Psoas muscle (tissue), 8 donors: ENCODE data around the gene MYBPH. TPM values are rescaled to one million over a fixed set of nuclear protein-coding genes. Genes with fewer than 3 reads are reported as not detected.

ENCODE experiments used
- ATAC-seq, 4 donors: fragments of 200-7000 bp; cut with Tn5 transposase; one replicate each; pipeline ENCODE4 v1.9.1; 2020; ENCODE audit warnings: moderate library complexity in 3 of 4, mild to moderate bottlenecking in 2 of 4
- DNase-seq, 2 donors: peaks; one replicate each; pipeline ENCODE4 v3.0.0-alpha.2; 2020
- H3K27ac ChIP-seq: fragments of 200-600 bp; one replicate; pipeline ENCODE4 v1.8.0; 2022
- H3K27me3 ChIP-seq, 3 donors: fragments of 200-600 bp in 1 of 3; one replicate each; pipeline versions ENCODE4 v1.6.1 to v1.8.0; 2013 to 2022; ENCODE audit warnings: low read length in 2 of 3, mild to moderate bottlenecking in 2 of 3, moderate library complexity in 1 of 3; ENCODE audit not compliant: insufficient read depth in 3 of 3
- H3K36me3 ChIP-seq, 2 donors: fragments of 200-600 bp in 1 of 2; one replicate each; pipeline versions ENCODE4 v1.6.1 to v1.8.0; 2013 to 2022; ENCODE audit warnings: low read depth in 1 of 2, mild to moderate bottlenecking in 1 of 2, moderate library complexity in 1 of 2; ENCODE audit not compliant: insufficient read depth in 1 of 2
- H3K4me1 ChIP-seq: fragments of 200-600 bp; one replicate; pipeline ENCODE4 v1.8.0; 2022
- H3K4me3 ChIP-seq: fragments of 200-600 bp; one replicate; pipeline ENCODE4 v1.8.0; 2022; ENCODE audit warnings: mild to moderate bottlenecking
- H3K9me3 ChIP-seq: fragments of 200-600 bp; one replicate; pipeline ENCODE4 v1.8.0; 2022
- CTCF ChIP-seq: fragments of 200-600 bp; IDR thresholded peaks from one replicate; pipeline ENCODE4 v1.8.0; 2022; ENCODE audit warnings: antibody characterized with exemption
- WGBS, 3 donors: extraction: QIAGEN DNeasy Blood & Tissue Kit; methylation state at CpG; one replicate each; pipeline versions ENCODE4 v1.1.6 to v1.1.7; 2013; 5-methylcytosine and 5-hydroxymethylcytosine counted together
- intact Hi-C, 2 donors: fragments of 100-400 bp; cut with DNase I; formaldehyde crosslinking; loops; one replicate each; pipeline versions ENCODE4 v1.11.0 to v1.14.2; 2022
- polyA plus RNA-seq, 3 donors: library from polyadenylated mRNA; stranded (reverse); fragments of 200-250 nt; gene quantifications; one replicate each; pipeline ENCODE4 v1.2.3, GENCODE V29; 2013
- total RNA-seq, 4 donors: library from RNA; stranded (reverse); fragmentation: NEBNext Ultra II Directional in 2 of 4; extraction: Animal tissue kit (Norgen Biotek cat#: 25700) in 2 of 4; gene quantifications; one replicate each; pipeline versions ENCODE4 v1.2.1 to v1.2.4, GENCODE V29; 2021 to 2023
- donor health status: healthy with polysubstance abuse.
- donor health status: DM: no; HTN: no; CAD: no; lungs with moderate emphysema.
- donor health status: Bipolar disorder and iron deficiency.
- donor health status: healthy.
- donor health status: DM: yes; HTN: yes; CAD: no.
- donor health status: DM: no; HTN: no; CAD: no.
- donor health status: DM: no; HTN: no; CAD: no.
- donor health status: DM: yes; HTN: yes; CAD: no.

The MYBPH gene
- total and polyA plus RNA-seq, 7 donors = 18.0 to 882 (median 39.1) TPM

- H3K27me3 ChIP-seq = peaks cover 0 to 4% (median 0%) of the 10 kb centered on the region in 3 donors
- H3K27ac ChIP-seq = no peak overlapping the region
- 80 to 91% (median 86%) methylated on average over 1 of the region's 1 CpG for WGBS, 3 donors
- no peak overlapping the region for H3K4me3 ChIP-seq
- intact Hi-C loops = loop anchor here in 1 of 2 donors (10.0 kb wide), 1 partner anchor 921 kb away; no protein-coding TSS in a partner anchor
- no peak for TF ChIP-seq CTCF
- no peaks in the 10 kb centered on the region for H3K9me3 ChIP-seq
- H3K36me3 ChIP-seq = no peaks in the 10 kb centered on the region
- DNase-seq (no peak), ATAC-seq (no peak)
- no peaks in the 10 kb centered on the region for H3K4me1 ChIP-seq
Measured at GRCh38 chr1:203156280-203156679, 19.3 kb downstream of the MYBPH start.

- H3K4me1 ChIP-seq = no peaks in the 10 kb centered on the region
- intact Hi-C loops = loop anchor here in 1 of 2 donors (10.0 kb wide), 1 partner anchor 919 kb away; no protein-coding TSS in a partner anchor
- no peaks in the 10 kb centered on the region for H3K9me3 ChIP-seq
- no peak for TF ChIP-seq CTCF
- 74 to 84% (median 79%) methylated on average over 13 of the region's 13 CpGs for WGBS, 3 donors
- no peak overlapping the region for H3K27ac ChIP-seq
- H3K36me3 ChIP-seq = no peaks in the 10 kb centered on the region
- ATAC-seq (no peak), DNase-seq (no peak)
- no peak overlapping the region for H3K4me3 ChIP-seq
- peaks cover 0 to 4% (median 0%) of the 10 kb centered on the region in 3 donors for H3K27me3 ChIP-seq
Measured at GRCh38 chr1:203153989-203154821, 21.4 kb downstream of the MYBPH start.

GRCh38 chr1:203153051-203153988, 22.3 kb downstream of the MYBPH start:
- 77 to 85% (median 77%) methylated on average over 9 of the region's 9 CpGs for WGBS, 3 donors
- TF ChIP-seq CTCF = no peak
- intact Hi-C loops = loop anchor here in 1 of 2 donors (10.0 kb wide), 1 partner anchor 919 kb away; no protein-coding TSS in a partner anchor
- Histone ChIP-seq H3K27ac (no peak overlapping the region), H3K27me3 (peaks cover 0 to 4% (median 0%) of the 10 kb centered on the region in 3 donors), H3K9me3 (no peaks in the 10 kb centered on the region), H3K4me1 (no peaks in the 10 kb centered on the region), H3K4me3 (no peak overlapping the region), H3K36me3 (no peaks in the 10 kb centered on the region)
- ATAC-seq (no peak), DNase-seq (no peak)

GRCh38 chr1:203152158-203153034, 23.2 kb downstream of the MYBPH start:
- intact Hi-C loops = loop anchor here in 1 of 2 donors (10.0 kb wide), 1 partner anchor 918 kb away; no protein-coding TSS in a partner anchor
- TF ChIP-seq CTCF = no peak
- Histone ChIP-seq H3K4me1 (no peaks in the 10 kb centered on the region), H3K27ac (no peak overlapping the region), H3K27me3 (peaks cover 0 to 4% (median 0%) of the 10 kb centered on the region in 3 donors), H3K9me3 (no peaks in the 10 kb centered on the region), H3K4me3 (no peak overlapping the region), H3K36me3 (no peaks in the 10 kb centered on the region)
- no peak for ATAC-seq
- 74 to 94% (median 83%) methylated on average over 9 to 10 of the region's 10 CpGs for WGBS, 3 donors
- DNase-seq = no peak
